GM21825 (cell line): ENCODE results near the gene NCKAP5.

Source experiments
- ATAC-seq: cut with Tn5 transposase; IDR thresholded peaks from one replicate; pipeline ENCODE4 v1.9.1; 2021; ENCODE audit warnings: mild to moderate bottlenecking, moderate library complexity; ENCODE audit not compliant: unreplicated experiment

Gene NCKAP5

GRCh38 chr2:133407341-133407740 is 160.9 kb downstream of the NCKAP5 start:
- no peak for ATAC-seq

DNA sequence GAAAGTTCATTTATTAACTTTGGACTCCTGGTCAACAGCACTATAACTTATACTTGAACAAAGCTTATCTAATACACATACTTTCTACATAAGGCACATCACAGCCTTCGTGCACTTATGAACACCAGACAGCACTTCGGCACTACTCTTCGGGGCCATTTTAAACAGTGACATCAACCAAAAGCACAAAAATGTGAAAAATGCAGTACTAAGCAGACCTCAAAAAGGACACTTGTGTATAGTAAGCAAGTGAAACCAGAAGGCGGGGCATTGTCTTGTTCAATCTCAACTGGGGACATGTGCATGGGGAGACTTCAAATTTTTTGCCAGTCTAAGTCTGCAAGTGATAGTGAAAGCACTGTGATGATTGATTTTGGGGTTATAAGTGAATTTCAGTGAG is 163.0 kb downstream of the NCKAP5 start:
- ATAC-seq = no peak

DNA sequence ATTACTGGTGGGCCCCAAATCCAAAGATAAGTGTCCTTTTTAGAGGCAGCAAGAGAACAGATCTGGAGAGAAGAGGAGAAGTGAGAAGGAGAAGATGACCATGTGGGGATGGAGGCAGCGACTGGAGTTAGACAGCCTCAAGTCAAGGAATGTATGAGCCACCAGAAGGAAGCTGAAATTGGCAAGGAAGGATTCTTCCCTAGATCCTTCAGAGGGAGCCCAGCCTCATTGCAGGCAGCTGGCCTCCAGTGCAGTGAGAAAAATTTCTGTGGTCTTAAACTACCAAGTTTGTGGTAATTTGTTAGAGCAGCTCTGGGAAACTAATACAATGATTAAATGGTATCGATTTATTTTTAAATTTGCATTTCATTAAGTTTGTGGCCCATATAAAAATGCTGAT is 167.9 kb downstream of the NCKAP5 start:
- ATAC-seq = no peak

GRCh38 chr2:133393895-133394294 is 174.4 kb downstream of the NCKAP5 start:
- ATAC-seq = no peak

- ATAC-seq = no peak
Observed at GRCh38 chr2:133390156-133390555, 178.1 kb downstream of the NCKAP5 start.

- ATAC-seq = no peak
Observed at GRCh38 chr2:133389569-133389968, 178.7 kb downstream of the NCKAP5 start.

- ATAC-seq = no peak
Observed at GRCh38 chr2:133382566-133382965, 185.7 kb downstream of the NCKAP5 start.

- ATAC-seq = no peak
Observed at GRCh38 chr2:133380991-133381390, 187.3 kb downstream of the NCKAP5 start.

DNA sequence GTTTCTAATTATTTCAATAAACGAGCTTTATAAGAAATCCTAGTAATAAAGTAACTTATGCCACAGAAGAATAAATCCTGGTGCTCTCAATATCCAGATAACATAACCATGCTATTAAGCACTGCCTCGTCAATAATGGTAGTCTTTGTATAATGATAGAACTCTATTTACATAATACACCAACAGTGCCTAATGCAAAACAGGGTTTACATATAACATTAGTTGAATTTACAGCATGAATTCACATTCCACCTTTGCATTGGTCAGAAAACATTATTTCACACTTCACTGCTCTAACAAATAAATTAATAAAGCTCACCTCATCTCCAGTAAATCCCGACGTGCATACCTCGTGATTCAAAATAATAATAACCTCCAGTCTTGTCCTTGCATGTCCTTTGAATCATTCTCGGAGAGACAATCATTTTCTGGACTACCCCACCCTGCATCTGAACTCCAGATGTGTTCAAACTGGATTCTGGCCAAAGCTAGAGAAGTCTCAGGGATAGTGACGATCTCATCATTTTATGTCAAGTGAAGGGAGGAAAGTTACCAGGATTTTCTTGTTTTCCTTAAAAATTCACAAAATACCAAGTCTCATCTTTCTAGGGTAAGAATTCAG is 189.2 kb downstream of the NCKAP5 start:
- no peak for ATAC-seq

DNA sequence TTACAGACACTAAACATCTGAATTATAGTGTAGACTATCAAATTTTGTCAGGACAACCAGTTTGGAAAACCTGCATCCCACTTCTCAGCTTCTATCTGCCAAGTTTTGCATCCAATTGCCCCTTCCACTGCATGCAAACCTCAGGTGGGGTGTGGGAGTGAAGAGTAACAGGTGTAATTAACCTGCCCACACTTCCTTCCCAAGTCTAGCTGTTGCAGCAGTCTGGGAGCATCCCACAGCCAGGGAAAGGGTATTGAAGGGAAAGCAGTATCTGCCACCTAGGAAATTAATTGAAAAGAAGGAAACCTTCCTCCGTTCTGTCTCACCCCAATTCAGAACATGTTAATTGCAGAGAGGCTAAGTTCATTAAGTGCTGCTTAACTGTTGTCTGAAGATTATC is 189.9 kb downstream of the NCKAP5 start:
- no peak for ATAC-seq

- no peak for ATAC-seq
Observed at GRCh38 chr2:133377599-133377998, 190.7 kb downstream of the NCKAP5 start.

DNA sequence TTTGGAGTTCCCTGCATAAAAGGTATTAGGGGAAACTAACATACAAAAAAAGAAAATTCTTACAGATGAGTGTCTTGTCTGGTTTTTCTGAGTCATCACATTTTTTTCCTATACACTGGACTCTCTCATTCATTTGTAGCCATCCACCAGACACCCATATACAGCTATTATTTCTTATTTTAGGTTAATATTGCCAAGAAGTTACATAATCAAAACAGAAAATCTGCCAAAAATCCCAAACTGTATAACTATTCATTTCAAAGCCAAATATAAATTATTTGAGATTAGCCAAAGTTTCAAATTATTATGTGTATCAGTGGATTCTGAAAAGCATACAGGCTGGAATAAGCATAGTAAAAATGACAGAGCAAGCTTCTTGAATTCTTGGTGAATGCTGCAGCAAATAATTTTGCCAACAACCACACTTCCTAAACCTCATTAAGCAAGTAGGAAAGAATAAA is 191.2 kb downstream of the NCKAP5 start:
- ATAC-seq = no peak

DNA sequence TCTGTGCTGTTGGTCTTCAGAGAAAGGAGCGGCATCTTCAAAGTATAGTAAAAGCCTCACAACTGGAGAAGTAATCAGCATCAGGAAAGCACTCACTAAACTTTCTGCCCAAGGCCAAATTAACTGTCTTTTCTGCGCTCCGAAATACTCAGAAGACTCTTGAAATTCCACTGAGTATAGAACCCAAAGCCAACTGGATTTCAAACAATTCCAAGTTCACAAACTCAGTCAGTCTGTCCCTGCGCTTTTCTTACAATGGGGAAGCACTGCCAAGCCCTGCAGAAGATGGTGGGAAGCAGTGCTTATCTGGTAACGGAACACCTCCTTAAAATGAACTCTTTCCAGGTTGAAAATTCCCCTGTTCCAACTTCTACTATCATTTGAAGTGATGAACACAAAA is 193.5 kb downstream of the NCKAP5 start:
- no peak for ATAC-seq

DNA sequence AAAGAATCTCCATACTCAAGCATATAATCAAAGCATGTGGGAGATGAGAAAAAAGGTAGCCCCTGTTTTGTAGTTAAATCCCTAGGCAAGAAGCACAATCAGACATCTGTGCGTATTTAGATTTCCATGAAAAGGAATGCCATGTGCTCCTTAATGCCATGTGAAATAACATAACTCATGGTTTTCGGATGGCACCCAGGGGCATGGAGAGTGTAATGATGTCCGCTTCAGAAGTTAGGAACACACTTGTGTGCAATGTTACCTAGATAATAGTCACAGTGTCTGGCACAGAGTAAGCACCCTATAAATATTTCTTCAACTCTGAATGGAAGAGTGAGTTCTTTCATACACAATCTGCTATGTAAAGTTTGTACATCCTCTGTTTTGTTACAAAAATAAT is 197.0 kb downstream of the NCKAP5 start:
- ATAC-seq = no peak

DNA sequence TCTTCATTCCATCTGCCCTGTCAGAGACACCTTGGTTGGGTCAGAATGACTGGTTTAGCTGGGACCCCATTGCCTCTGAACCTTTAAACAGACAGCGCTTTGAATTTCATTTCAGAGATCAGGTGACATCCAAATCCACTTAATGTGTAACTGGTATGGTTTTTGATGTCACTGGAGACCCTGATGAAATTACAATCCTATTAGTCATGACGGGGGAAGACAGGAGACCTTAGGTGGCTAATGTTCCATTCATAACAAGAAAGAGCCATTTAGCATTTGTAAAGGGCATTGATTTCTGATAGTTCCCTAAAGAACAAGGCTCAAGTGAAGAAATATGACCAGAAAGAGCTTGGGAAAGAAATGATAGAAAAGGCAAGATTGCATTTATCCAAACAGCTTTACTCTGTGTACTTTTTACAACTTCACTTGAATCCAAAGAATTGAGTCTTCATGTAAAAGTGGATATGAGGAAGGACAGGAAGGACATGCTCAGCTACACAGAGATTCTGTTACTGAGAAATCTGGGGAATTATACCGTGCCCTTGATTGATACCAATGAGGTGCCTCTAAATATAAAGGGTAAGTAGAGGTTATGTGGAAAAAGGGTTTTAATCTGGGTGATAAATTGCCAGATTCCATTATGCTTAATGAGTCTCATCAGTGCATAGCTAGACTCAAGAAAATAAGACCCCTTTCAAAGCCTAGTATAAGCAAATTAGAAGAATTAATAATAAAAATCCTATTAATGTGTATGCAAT is 198.2 kb downstream of the NCKAP5 start:
- ATAC-seq = no peak

DNA sequence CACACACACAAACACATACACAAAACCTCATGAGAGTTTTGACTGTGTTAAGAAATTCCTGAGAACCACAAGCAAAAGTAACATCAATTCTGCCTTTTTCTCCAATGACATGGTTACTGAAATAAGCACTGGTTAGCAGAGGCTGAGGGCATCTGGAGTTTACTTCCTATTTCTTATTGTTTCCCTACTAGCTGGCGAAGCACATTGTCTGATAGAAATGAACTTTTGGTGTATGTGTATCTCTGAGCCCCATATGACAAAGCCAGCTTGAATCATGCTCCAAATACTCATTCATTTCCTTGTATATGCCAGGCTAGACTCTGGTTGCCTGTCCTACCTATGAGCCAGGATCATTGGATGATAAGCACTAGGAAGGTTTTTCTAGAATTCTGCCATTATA is 203.1 kb downstream of the NCKAP5 start:
- no peak for ATAC-seq

DNA sequence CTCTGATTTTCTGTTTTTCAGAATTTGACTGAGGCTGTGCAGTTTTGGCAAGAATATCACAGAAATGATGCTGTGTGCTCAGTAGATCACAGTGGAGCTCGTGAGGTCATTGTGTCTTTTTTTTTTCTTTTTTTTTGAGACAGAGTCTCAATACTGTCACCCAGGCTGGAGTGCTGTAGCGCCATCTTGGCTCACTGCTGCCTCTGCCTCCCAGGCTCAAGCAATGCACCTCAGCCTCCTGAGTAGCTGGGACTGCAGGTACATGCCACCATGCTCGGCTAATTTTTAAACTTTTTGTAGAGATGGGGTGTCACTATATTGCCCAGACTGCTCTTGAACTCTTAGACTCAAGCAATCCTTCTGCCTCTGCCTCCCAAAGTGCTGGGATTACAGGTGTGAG is 203.6 kb downstream of the NCKAP5 start:
- no peak for ATAC-seq

DNA sequence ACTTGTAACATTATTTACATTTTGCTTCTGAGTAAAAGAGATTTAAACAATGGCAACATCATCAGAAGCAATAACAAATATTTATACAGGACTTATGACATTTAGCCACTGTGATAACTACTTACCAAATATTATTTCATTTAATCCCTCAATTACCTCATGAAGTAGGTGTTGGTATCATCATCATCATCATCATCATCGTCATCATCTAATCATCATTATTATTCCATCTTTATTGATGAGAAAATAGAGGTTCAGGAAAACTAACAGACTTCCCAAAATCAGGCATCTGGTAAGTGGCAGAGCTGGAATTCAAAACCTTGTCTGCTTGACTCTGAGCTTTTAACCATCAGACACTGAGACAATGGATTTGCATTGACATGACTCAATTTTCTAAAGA is 204.4 kb downstream of the NCKAP5 start:
- ATAC-seq = no peak

DNA sequence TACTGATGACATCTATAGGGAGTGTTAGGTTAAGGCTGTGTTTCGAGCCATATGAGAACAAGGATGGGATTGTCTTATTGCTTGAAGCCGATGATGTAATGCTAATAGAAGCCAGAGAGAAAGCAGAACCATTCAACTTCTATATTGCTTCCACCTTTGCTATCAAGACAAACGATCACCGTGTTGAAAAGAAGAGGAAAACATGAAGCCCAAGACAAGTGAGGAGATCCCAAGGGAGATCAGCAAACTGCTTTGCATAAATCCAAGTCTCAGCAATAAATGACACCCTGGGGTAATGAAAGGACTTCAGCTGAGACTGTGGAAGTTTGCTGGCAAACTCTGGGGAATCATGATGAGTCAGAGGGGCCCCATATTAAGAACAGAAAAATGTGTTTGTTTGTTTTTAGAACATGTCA is 206.2 kb downstream of the NCKAP5 start:
- ATAC-seq = no peak

DNA sequence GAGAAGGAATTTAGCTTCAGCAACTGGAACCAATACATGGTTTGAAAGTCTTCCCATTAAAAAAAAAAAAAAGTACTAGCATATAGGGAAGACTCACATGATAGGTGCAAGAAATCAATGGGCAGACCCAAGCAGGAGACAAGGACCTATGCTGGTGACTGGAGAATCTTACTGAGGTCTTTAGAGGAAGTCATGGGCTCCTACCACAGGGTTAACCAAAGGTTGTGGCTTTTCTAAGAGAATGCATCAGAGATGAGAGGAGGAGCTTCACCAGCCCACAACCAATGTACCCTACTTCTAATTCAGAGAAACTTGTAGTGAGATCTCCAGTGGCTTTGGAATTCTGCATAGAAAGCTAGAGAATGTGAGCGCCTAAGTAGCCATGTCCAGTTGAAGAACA is 207.4 kb downstream of the NCKAP5 start:
- peak; percentile 60 for ATAC-seq

DNA sequence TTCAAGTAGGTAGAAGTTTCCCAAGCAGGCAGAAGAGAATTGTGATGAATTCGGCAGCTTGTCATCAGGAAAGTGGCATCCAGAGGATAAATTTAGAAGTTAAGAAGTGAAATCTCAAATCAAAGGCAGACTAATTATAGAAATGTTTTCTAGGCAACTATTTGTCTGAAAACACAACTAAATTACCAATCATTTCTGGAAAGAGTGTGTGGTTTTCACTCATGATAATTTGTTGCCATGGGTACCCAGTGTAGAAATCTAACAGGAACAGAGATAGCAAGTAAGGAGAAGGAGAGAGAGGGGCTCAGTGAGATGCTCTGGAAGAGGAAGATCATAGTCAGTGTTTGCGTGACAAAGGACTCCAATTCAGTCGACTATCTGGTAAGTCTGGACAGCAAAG is 208.1 kb downstream of the NCKAP5 start:
- no peak for ATAC-seq

GRCh38 chr2:133352719-133353118 is 215.5 kb downstream of the NCKAP5 start:
- ATAC-seq = no peak

- no peak for ATAC-seq
Observed at GRCh38 chr2:133346654-133347053, 221.6 kb downstream of the NCKAP5 start.
